Endothelial cell of umbilical vein (primary cell): Measurements from ENCODE around the gene PTPRK. TPM values are rescaled to one million over a fixed set of nuclear protein-coding genes. Genes with fewer than 3 reads are reported as not detected.

Experiments
- BruUV-seq: library from RNA; stranded (reverse); fragments of 400-500 nt; replicated peaks from 2 replicates; lab custom pipeline; 2021; lab: Mats Ljungman, UMichigan
- CTCF ChIA-PET: fragments of 300-600, 350-600 bp; sonication (Branson Sonifier 250); formaldehyde crosslinking; loops from one replicate; lab custom pipeline; 2021; ENCODE audit warnings: antibody characterized with exemption, inconsistent platforms; lab: Charles Lee
- POLR2A ChIA-PET: fragments of 300-600, 350-600 bp; sonication (Branson Sonifier 250); formaldehyde crosslinking; loops from one replicate; lab custom pipeline; 2021; ENCODE audit warnings: antibody characterized with exemption, inconsistent platforms; lab: Charles Lee
- DNase-seq: peaks from one replicate; pipeline ENCODE4 v3.0.0-alpha.2; 2011; ENCODE audit warnings: low read depth, low spot score
- FAIRE-seq: peaks from 2 replicates; lab custom pipeline; 2011; peaks lifted over from hg19 to GRCh38; lab: Jason Lieb, UNC
- H2AFZ ChIP-seq: 2 replicates; pipeline ENCODE4 v1.6.0; 2012; ENCODE audit warnings: low read depth, low read length, control low read depth, inconsistent platforms
- H3K27ac ChIP-seq: 2 replicates; pipeline ENCODE4 v1.5.1; 2011; ENCODE audit warnings: low read depth, mild to moderate bottlenecking, control low read depth, low read length, moderate library complexity; ENCODE audit not compliant: insufficient read depth
- H3K27me3 ChIP-seq, 2 experiments: 2 replicates each; pipeline versions ENCODE4 v1.6.0 to v1.6.1; 2011; ENCODE audit warnings: low read length in 2 of 2, mixed read lengths in 1 of 2; ENCODE audit not compliant: control insufficient read depth in 2 of 2, insufficient read depth in 2 of 2
- H3K36me3 ChIP-seq, 2 experiments: 2 replicates in 1 of 2; 3 replicates in 1 of 2; pipeline ENCODE4 v1.5.1; 2011; ENCODE audit warnings: low read length in 2 of 2, mild to moderate bottlenecking in 1 of 2, moderate library complexity in 1 of 2; ENCODE audit not compliant: control insufficient read depth in 2 of 2, insufficient read depth in 2 of 2; ENCODE audit errors: extremely low read depth in 1 of 2
- H3K4me1 ChIP-seq: 3 replicates; pipeline ENCODE4 v1.5.1; 2011; ENCODE audit warnings: mild to moderate bottlenecking, low read length; ENCODE audit not compliant: control insufficient read depth, insufficient read depth; ENCODE audit errors: extremely low read depth
- H3K4me2 ChIP-seq: 2 replicates; pipeline ENCODE4 v1.6.1; 2011; ENCODE audit warnings: low read length, control low read depth, mixed read lengths; ENCODE audit not compliant: insufficient read depth
- H3K4me3 ChIP-seq, 3 experiments: fragments of 200-600 bp in 1 of 3; sonication (generic), shearing (Covaris generic) in 1 of 3; replicated peaks in 1 of 3; 2 replicates each; pipeline ENCODE4 v1.5.1; 2011 to 2016; ENCODE audit warnings: control low read depth in 3 of 3, low read length in 3 of 3, mild to moderate bottlenecking in 2 of 3, inconsistent platforms in 1 of 3, low read depth in 1 of 3, moderate library complexity in 1 of 3; ENCODE audit not compliant: insufficient read depth in 1 of 3
- H3K79me2 ChIP-seq: 2 replicates; pipeline ENCODE4 v1.6.0; 2012; ENCODE audit warnings: low read length, inconsistent platforms; ENCODE audit not compliant: control insufficient read depth, insufficient read depth
- H3K9ac ChIP-seq: replicated peaks from 2 replicates; pipeline ENCODE3; 2011; ENCODE audit warnings: low read length, control low read depth; ENCODE audit not compliant: insufficient read depth; ENCODE audit errors: extremely low read depth
- H3K9me1 ChIP-seq: replicated peaks from 3 replicates; pipeline ENCODE4 v1.6.0; 2011; ENCODE audit warnings: mild to moderate bottlenecking, low read length; ENCODE audit not compliant: control insufficient read depth, insufficient read depth; ENCODE audit errors: extremely low read depth
- H3K9me3 ChIP-seq: replicated peaks from 2 replicates; pipeline ENCODE4 v1.5.1; 2012; ENCODE audit warnings: low read length, inconsistent platforms; ENCODE audit not compliant: control insufficient read depth, insufficient read depth
- H4K20me1 ChIP-seq: replicated peaks from 2 replicates; pipeline ENCODE3; 2011; ENCODE audit warnings: mild to moderate bottlenecking, low read length; ENCODE audit not compliant: control insufficient read depth, insufficient read depth; ENCODE audit errors: extremely low read depth
- EZH2 ChIP-seq: IDR thresholded peaks from 2 replicates; pipeline ENCODE4 v1.6.1; 2012; ENCODE audit warnings: borderline replicate concordance, low read depth, mild to moderate bottlenecking, moderate library complexity, low read length, inconsistent platforms; ENCODE audit not compliant: severe bottlenecking
- FOS ChIP-seq: IDR thresholded peaks from 2 replicates; pipeline ENCODE4 v1.6.1; 2011; ENCODE audit warnings: mild to moderate bottlenecking, low read length, moderate library complexity, borderline replicate concordance; ENCODE audit not compliant: insufficient read depth
- GATA2 ChIP-seq: IDR thresholded peaks from 2 replicates; pipeline ENCODE4 v1.7.0; 2011; ENCODE audit warnings: low read depth, mild to moderate bottlenecking, moderate library complexity, mixed read lengths, low read length; ENCODE audit not compliant: insufficient read length, insufficient read depth
- JUN ChIP-seq: IDR thresholded peaks from 2 replicates; pipeline ENCODE4 v1.6.1; 2011; ENCODE audit warnings: borderline replicate concordance, low read depth; ENCODE audit not compliant: insufficient read length, insufficient read depth
- MYC ChIP-seq: IDR thresholded peaks from one replicate; pipeline ENCODE4 v1.6.1; 2011; ENCODE audit warnings: mild to moderate bottlenecking, low read depth, low read length
- POLR2A ChIP-seq: IDR thresholded peaks from 2 replicates; pipeline ENCODE4 v1.6.1; 2012; ENCODE audit warnings: low read depth, mild to moderate bottlenecking, control low read depth, low read length
- POLR2AphosphoS5 ChIP-seq: IDR thresholded peaks from 2 replicates; pipeline ENCODE4 v1.6.1; 2012; ENCODE audit warnings: low read depth, mild to moderate bottlenecking, control low read depth, low read length, moderate library complexity; ENCODE audit not compliant: insufficient read depth
- dilution Hi-C: fragments of 300-500 bp; cut with MboI; formaldehyde crosslinking; loops from one replicate; pipeline ENCODE4 v1.15.0; 2019; ENCODE audit warnings: low sequenced_read_pairs; ENCODE audit not compliant: extremely low pct_ligation_motif_present
- intact Hi-C: fragments of 100-400 bp; cut with micrococcal nuclease; formaldehyde crosslinking; loops from one replicate; pipeline ENCODE4 v1.10.0; 2022
- polyA plus RNA-seq, 4 experiments: library from polyadenylated mRNA; depleted of rRNA in 3 of 4; stranded (reverse) in 3 of 4; unstranded in 1 of 4; fragments of >200 nt; gene quantifications; 2 replicates each; pipeline versions ENCODE4 v1.2.1 to v1.2.3, GENCODE V29; 2011 to 2012; ENCODE audit warnings: missing spikeins in 1 of 4
- total RNA-seq: library from RNA; stranded (reverse); gene quantifications from 2 replicates; pipeline ENCODE4 v1.2.3, GENCODE V29; 2021
- TF ChIP-seq, protein P1 (sequence below): IDR thresholded peaks from 2 replicates; pipeline ENCODE4 v1.6.1; 2011; ENCODE audit not compliant: insufficient read depth, insufficient read length
- TF ChIP-seq, protein P2 (sequence below), 2 donors: IDR thresholded peaks; 1 replicate in 1 of 2; 2 replicates in 1 of 2; pipeline ENCODE4 v1.5.1; 2011; ENCODE audit warnings: low read length in 2 of 2, mild to moderate bottlenecking in 2 of 2, moderate library complexity in 2 of 2, control low read depth in 1 of 2, inconsistent platforms in 1 of 2, low read depth in 1 of 2; ENCODE audit not compliant: insufficient read depth in 1 of 2; ENCODE audit errors: extremely low read depth in 1 of 2

Gene PTPRK
- total and polyA plus RNA-seq, 2 donors (not counting 3 experiments of a cell fraction or from before 2014, with no cell fraction given): 15.2 to 74.0 TPM

DNA sequence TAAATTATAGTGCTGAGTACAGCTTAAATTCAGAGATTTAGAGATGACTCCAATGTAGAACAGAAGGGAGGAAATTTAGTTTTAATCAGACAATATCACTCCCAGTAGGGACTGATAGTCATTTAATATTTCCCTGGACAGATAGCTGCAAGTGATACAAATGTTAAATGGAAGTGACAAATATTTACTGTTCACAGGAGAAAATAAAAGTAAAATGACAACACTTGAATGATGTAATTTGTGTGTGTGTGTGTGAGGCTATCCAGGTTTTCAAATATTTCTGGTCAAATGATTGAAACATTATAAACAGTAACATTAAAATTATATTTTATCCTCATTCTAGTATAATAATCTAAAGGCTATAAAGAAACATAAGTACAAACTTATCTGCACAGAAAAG lies 399.2 kb downstream of the PTPRK start:
- TF ChIP-seq FOS: no peak
- no peak for TF ChIP-seq MYC
- no peak for TF ChIP-seq POLR2A
- no peak for TF ChIP-seq JUN
- no peak for TF ChIP-seq EZH2
- no peak for TF ChIP-seq POLR2AphosphoS5
- TF ChIP-seq, protein P1, sequence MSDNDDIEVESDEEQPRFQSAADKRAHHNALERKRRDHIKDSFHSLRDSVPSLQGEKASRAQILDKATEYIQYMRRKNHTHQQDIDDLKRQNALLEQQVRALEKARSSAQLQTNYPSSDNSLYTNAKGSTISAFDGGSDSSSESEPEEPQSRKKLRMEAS: no peak
- TF ChIP-seq, protein P2, sequence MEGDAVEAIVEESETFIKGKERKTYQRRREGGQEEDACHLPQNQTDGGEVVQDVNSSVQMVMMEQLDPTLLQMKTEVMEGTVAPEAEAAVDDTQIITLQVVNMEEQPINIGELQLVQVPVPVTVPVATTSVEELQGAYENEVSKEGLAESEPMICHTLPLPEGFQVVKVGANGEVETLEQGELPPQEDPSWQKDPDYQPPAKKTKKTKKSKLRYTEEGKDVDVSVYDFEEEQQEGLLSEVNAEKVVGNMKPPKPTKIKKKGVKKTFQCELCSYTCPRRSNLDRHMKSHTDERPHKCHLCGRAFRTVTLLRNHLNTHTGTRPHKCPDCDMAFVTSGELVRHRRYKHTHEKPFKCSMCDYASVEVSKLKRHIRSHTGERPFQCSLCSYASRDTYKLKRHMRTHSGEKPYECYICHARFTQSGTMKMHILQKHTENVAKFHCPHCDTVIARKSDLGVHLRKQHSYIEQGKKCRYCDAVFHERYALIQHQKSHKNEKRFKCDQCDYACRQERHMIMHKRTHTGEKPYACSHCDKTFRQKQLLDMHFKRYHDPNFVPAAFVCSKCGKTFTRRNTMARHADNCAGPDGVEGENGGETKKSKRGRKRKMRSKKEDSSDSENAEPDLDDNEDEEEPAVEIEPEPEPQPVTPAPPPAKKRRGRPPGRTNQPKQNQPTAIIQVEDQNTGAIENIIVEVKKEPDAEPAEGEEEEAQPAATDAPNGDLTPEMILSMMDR (IDR thresholded peaks at IDR 0.05; ENCODE audit: extremely low read depth in 1 of 2, insufficient read depth in 1 of 2, low read depth in 1 of 2, low read length in 2 of 2): no peak
- no peak for TF ChIP-seq GATA2
- no TSS peak for BruUV-seq

More for the DNA sequence above, 399.2 kb downstream of the PTPRK start:
- H3K4me1 ChIP-seq: no peaks in the 10 kb centered on the region
- no peaks in the 10 kb centered on the region for H4K20me1 ChIP-seq
- no peaks in the 10 kb centered on the region for H3K79me2 ChIP-seq
- no peak overlapping the region for H3K27ac ChIP-seq
- H3K27me3 ChIP-seq: no peaks in the 10 kb centered on the region
- ChIA-PET CTCF (interaction anchor here (1.0 kb wide), 1 partner anchor 265 kb away, joined by 3 read pairs; no protein-coding TSS in a partner anchor), POLR2A (no interaction called here)
- dilution Hi-C loops (no loop called here), intact Hi-C loops (no loop called here)
- H3K9ac ChIP-seq: no peak overlapping the region
- no peaks in the 10 kb centered on the region for H3K36me3 ChIP-seq
- no peak overlapping the region for H2AFZ ChIP-seq
- no peaks in the 10 kb centered on the region for H3K9me3 ChIP-seq
- H3K4me2 ChIP-seq: no peak overlapping the region
- H3K4me3 ChIP-seq: no peak overlapping the region
- FAIRE-seq (no peak), DNase-seq (no peak)
- H3K9me1 ChIP-seq: peaks cover 2% of the 10 kb centered on the region
